ENCODE data around the gene NAT8L. TPM values are rescaled to one million over a fixed set of nuclear protein-coding genes. Genes with fewer than 3 reads are reported as not detected.

The NAT8L gene
- total RNA-seq, 2 experiments from 2014 or later: 1.0 to 1.1 TPM

- intact Hi-C loops (cut with micrococcal nuclease): no loop called here
- no peak overlapping the region for H3K27ac Mint-ChIP-seq
- H3K9me3 Mint-ChIP-seq: no peaks in the 10 kb centered on the region
- no peaks in the 10 kb centered on the region for H3K36me3 Mint-ChIP-seq (ENCODE audit: low read depth)
- H3K4me3 Mint-ChIP-seq: no peak overlapping the region
- DNase-seq: no peak
- no peak for ATAC-seq
- POLR2A ChIA-PET: no interaction called here
- H3K27me3 Mint-ChIP-seq: peaks cover 1% of the 10 kb centered on the region
- TF ChIP-seq CTCF (IDR thresholded peaks at IDR 0.05): no peak
- H3K4me1 Mint-ChIP-seq (ENCODE audit: low read depth): no peaks in the 10 kb centered on the region
- CTCF ChIA-PET: no interaction called here
These were observed 25.2 kb downstream of the NAT8L start for GRCh38 chr4:2084316-2084715.

- intact Hi-C loops (cut with micrococcal nuclease): no loop called here
- ChIA-PET CTCF (no interaction called here), POLR2A (no interaction called here)
- no peak for TF ChIP-seq CTCF (IDR thresholded peaks at IDR 0.05)
- Mint-ChIP-seq H3K27me3 (peaks cover 1% of the 10 kb centered on the region), H3K36me3 (ENCODE audit: low read depth) (no peaks in the 10 kb centered on the region), H3K27ac (no peak overlapping the region), H3K4me1 (ENCODE audit: low read depth) (no peaks in the 10 kb centered on the region), H3K9me3 (no peaks in the 10 kb centered on the region), H3K4me3 (no peak overlapping the region)
- ATAC-seq: no peak
- DNase-seq: no peak
These were observed 26.4 kb downstream of the NAT8L start for GRCh38 chr4:2085496-2085901.

GRCh38 chr4:2087170-2087569 lies 28.0 kb downstream of the NAT8L start:
- no peak overlapping the region for H3K4me3 Mint-ChIP-seq
- no peak for DNase-seq
- no peak for ATAC-seq
- no peaks in the 10 kb centered on the region for H3K36me3 Mint-ChIP-seq (ENCODE audit: low read depth)
- no peaks in the 10 kb centered on the region for H3K9me3 Mint-ChIP-seq
- H3K27me3 Mint-ChIP-seq: peaks cover 1% of the 10 kb centered on the region
- H3K27ac Mint-ChIP-seq: no peak overlapping the region
- TF ChIP-seq CTCF (IDR thresholded peaks at IDR 0.05): no peak
- ChIA-PET POLR2A (no interaction called here), CTCF (no interaction called here)
- intact Hi-C loops (cut with micrococcal nuclease): no loop called here
- H3K4me1 Mint-ChIP-seq (ENCODE audit: low read depth): no peaks in the 10 kb centered on the region

- ATAC-seq: no peak
- POLR2A ChIA-PET: no interaction called here
- H3K9me3 Mint-ChIP-seq: no peaks in the 10 kb centered on the region
- no peak for DNase-seq
- H3K4me1 Mint-ChIP-seq (ENCODE audit: low read depth): no peaks in the 10 kb centered on the region
- H3K4me3 Mint-ChIP-seq: no peak overlapping the region
- no peaks in the 10 kb centered on the region for H3K36me3 Mint-ChIP-seq (ENCODE audit: low read depth)
- H3K27ac Mint-ChIP-seq: no peak overlapping the region
- TF ChIP-seq CTCF (IDR thresholded peaks at IDR 0.05): no peak
- intact Hi-C loops (cut with micrococcal nuclease): no loop called here
- CTCF ChIA-PET: no interaction called here
- peaks cover 1% of the 10 kb centered on the region for H3K27me3 Mint-ChIP-seq
These were observed 30.1 kb downstream of the NAT8L start for GRCh38 chr4:2089222-2089621.

GRCh38 chr4:2090642-2091041 lies 31.5 kb downstream of the NAT8L start:
- no peaks in the 10 kb centered on the region for H3K27me3 Mint-ChIP-seq
- H3K36me3 Mint-ChIP-seq (ENCODE audit: low read depth): no peaks in the 10 kb centered on the region
- CTCF ChIA-PET: interaction anchor here (0.9 kb wide), 1 partner anchor 191 kb away, joined by 3 read pairs; no protein-coding TSS in a partner anchor
- no peak for TF ChIP-seq CTCF (IDR thresholded peaks at IDR 0.05)
- no peak overlapping the region for H3K4me3 Mint-ChIP-seq
- ATAC-seq (no peak), DNase-seq (no peak)
- H3K9me3 Mint-ChIP-seq: no peaks in the 10 kb centered on the region
- H3K27ac Mint-ChIP-seq: no peak overlapping the region
- intact Hi-C loops (cut with micrococcal nuclease): no loop called here
- no peaks in the 10 kb centered on the region for H3K4me1 Mint-ChIP-seq (ENCODE audit: low read depth)
- POLR2A ChIA-PET: no interaction called here
